Motor neuron (in vitro differentiated cells): ENCODE measurements around the gene KRTAP29-1. TPM values are rescaled to one million over a fixed set of nuclear protein-coding genes. Genes with fewer than 3 reads are reported as not detected.
A peak's percentile ranks its signal among the peaks of the same experiment; 100 is the strongest.

Experiments used
- ATAC-seq, 8 experiments: fragments of 200-7000 bp; cut with Tn5 transposase; replicated peaks in 6 of 8; 2 replicates each; pipeline ENCODE4 v1.8.0; 2021; ENCODE audit warnings: mild to moderate bottlenecking in 8 of 8, moderate library complexity in 8 of 8
- H3K27ac ChIP-seq, 2 donors: fragments of 250-450 bp; sonication (Bioruptor Pico); 2 replicates each; pipeline ENCODE4 v1.9.0; 2021; ENCODE audit warnings: antibody characterized with exemption in 2 of 2, mild to moderate bottlenecking in 2 of 2, moderate library complexity in 1 of 2
- H3K4me1 ChIP-seq, 2 donors: fragments of 250-450 bp; sonication (Bioruptor Pico); replicated peaks in 1 of 2; 2 replicates each; pipeline ENCODE4 v1.6.1; 2021; ENCODE audit warnings: antibody characterized with exemption in 2 of 2, mild to moderate bottlenecking in 2 of 2, moderate library complexity in 1 of 2
- H3K4me3 ChIP-seq, 5 donors: fragments of 250-450 bp; sonication (Bioruptor Pico); 2 replicates each; pipeline ENCODE4 v1.9.0; 2021; ENCODE audit warnings: antibody characterized with exemption in 5 of 5, mild to moderate bottlenecking in 5 of 5, moderate library complexity in 4 of 5
- WGBS, 10 experiments: fragments of 450-650 bp; shearing (Covaris generic); methylation state at CpG; one replicate each; pipeline ENCODE4 v1.0.0; 2022; 5-methylcytosine and 5-hydroxymethylcytosine counted together
- in situ Hi-C, 9 experiments: fragments of 400-800 bp; cut with MboI; loops; one replicate each; pipeline ENCODE4 v1.15.0; 2021; ENCODE audit warnings: low sequenced_read_pairs in 9 of 9, low pct_unique_long_range_greater_than_20kb in 2 of 9; ENCODE audit not compliant: unreplicated experiment in 9 of 9
- total RNA-seq, 8 experiments: library from RNA; unstranded; fragments of 300-600 nt; gene quantifications; 2 replicates each; pipeline versions ENCODE4 v1.2.3 to v1.2.4, GENCODE V29; 2022

The KRTAP29-1 gene
- total RNA-seq, 8 experiments from 2014 or later, result 0.57 TPM; not detected in 7

GRCh38 chr17:41338961-41339485 lies 36.4 kb upstream of the KRTAP29-1 start:
- Histone ChIP-seq H3K4me1 (no peaks in the 10 kb centered on the region), H3K27ac (no peak overlapping the region), H3K4me3 (no peak overlapping the region)
- WGBS, 10 experiments, result 28 to 95% (median 85%) methylated on average over 1 to 5 of the region's 5 CpGs; no CpG with 5 or more reads in 2 of the 10 experiments
- in situ Hi-C loops, result loop anchor here in 1 of 9 experiments (25.0 kb wide), 1 partner anchor 173 kb away; the partner anchor contains the start of genes KRT13 and KRT15
- ATAC-seq, result no peak

GRCh38 chr17:41335747-41336146 lies 33.1 kb upstream of the KRTAP29-1 start:
- ATAC-seq, result no peak
- 82 to 100% (median 96%) methylated on average over 1 of the region's 1 CpG; no CpG with 5 or more reads in 4 of the 10 experiments for WGBS, 10 experiments
- Histone ChIP-seq H3K27ac (no peak overlapping the region), H3K4me1 (no peaks in the 10 kb centered on the region), H3K4me3 (no peak overlapping the region)
- in situ Hi-C loops, result loop anchor here in 1 of 9 experiments (25.0 kb wide), 1 partner anchor 177 kb away; the partner anchor contains the start of genes KRT13 and KRT15

- H3K27ac ChIP-seq, result no peak overlapping the region
- 0 to 100% (median 20%) methylated on average over 1 to 4 of the region's 6 CpGs; no CpG with 5 or more reads in 1 of the 10 experiments for WGBS, 10 experiments
- no peak overlapping the region for H3K4me3 ChIP-seq
- no peaks in the 10 kb centered on the region for H3K4me1 ChIP-seq
- ATAC-seq, result no peak
- in situ Hi-C loops, result loop anchor here in 1 of 9 experiments (25.0 kb wide), 1 partner anchor 178 kb away; the partner anchor contains the start of genes KRT13 and KRT15
These were observed 32.0 kb upstream of the KRTAP29-1 start for GRCh38 chr17:41334385-41335305.

- no peak overlapping the region for H3K4me3 ChIP-seq
- H3K27ac ChIP-seq, result no peak overlapping the region
- in situ Hi-C loops, result loop anchor here in 1 of 9 experiments (25.0 kb wide), 1 partner anchor 178 kb away; the partner anchor contains the start of genes KRT13 and KRT15
- 90 to 100% (median 92%) methylated on average over 1 to 2 of the region's 3 CpGs; no CpG with 5 or more reads in 7 of the 10 experiments for WGBS, 10 experiments
- H3K4me1 ChIP-seq, result no peaks in the 10 kb centered on the region
- ATAC-seq, result no peak
These were observed 31.2 kb upstream of the KRTAP29-1 start for GRCh38 chr17:41333836-41334235.

GRCh38 chr17:41333098-41333497 lies 30.4 kb upstream of the KRTAP29-1 start:
- Histone ChIP-seq H3K4me3 (no peak overlapping the region), H3K27ac (no peak overlapping the region), H3K4me1 (no peaks in the 10 kb centered on the region)
- WGBS, 10 experiments, result 75 to 94% (median 85%) methylated on average over 2 to 3 of the region's 5 CpGs; no CpG with 5 or more reads in 6 of the 10 experiments
- ATAC-seq, result no peak
- in situ Hi-C loops, result loop anchor here in 1 of 9 experiments (25.0 kb wide), 1 partner anchor 179 kb away; the partner anchor contains the start of genes KRT13 and KRT15

GRCh38 chr17:41332239-41332638 lies 29.6 kb upstream of the KRTAP29-1 start:
- Histone ChIP-seq H3K4me1 (no peaks in the 10 kb centered on the region), H3K4me3 (no peak overlapping the region), H3K27ac (no peak overlapping the region)
- WGBS, 10 experiments, result 40 to 100% (median 60%) methylated on average over 1 of the region's 2 CpGs; no CpG with 5 or more reads in 5 of the 10 experiments
- in situ Hi-C loops, result loop anchor here in 1 of 9 experiments (25.0 kb wide), 1 partner anchor 180 kb away; the partner anchor contains the start of genes KRT13 and KRT15
- no peak for ATAC-seq

- 64 to 79% (median 77%) methylated on average over 1 to 5 of the region's 7 CpGs; no CpG with 5 or more reads in 6 of the 10 experiments for WGBS, 10 experiments
- Histone ChIP-seq H3K4me3 (no peak overlapping the region), H3K4me1 (no peaks in the 10 kb centered on the region), H3K27ac (no peak overlapping the region)
- no peak for ATAC-seq
- in situ Hi-C loops, result loop anchor here in 1 of 9 experiments (25.0 kb wide), 1 partner anchor 181 kb away; the partner anchor contains the start of genes KRT13 and KRT15
These were observed 29.0 kb upstream of the KRTAP29-1 start for GRCh38 chr17:41331606-41332005.

- peak; percentile 73 to 96 (median 82) for ATAC-seq
- Histone ChIP-seq H3K4me1 (no peaks in the 10 kb centered on the region), H3K27ac (no peak overlapping the region), H3K4me3 (no peak overlapping the region)
- in situ Hi-C loops, result loop anchor here in 2 of 9 experiments (10.0 to 25.0 kb wide), 3 partner anchors 183 to 425 kb away; partner anchors contain the start of genes KRT13 (in 1 of the 2) and KRT15 (in 1 of the 2)
- 4 to 100% (median 53%) methylated on average over 1 to 7 of the region's 13 CpGs; no CpG with 5 or more reads in 2 of the 10 experiments for WGBS, 10 experiments
These were observed 26.8 kb upstream of the KRTAP29-1 start for GRCh38 chr17:41329279-41329948.

GRCh38 chr17:41328207-41328606 lies 25.6 kb upstream of the KRTAP29-1 start:
- ATAC-seq, result no peak
- 40 to 100% (median 70%) methylated on average over 1 to 2 of the region's 7 CpGs; no CpG with 5 or more reads in 6 of the 10 experiments for WGBS, 10 experiments
- Histone ChIP-seq H3K4me3 (no peak overlapping the region), H3K27ac (no peak overlapping the region), H3K4me1 (no peaks in the 10 kb centered on the region)
- in situ Hi-C loops, result loop anchor here in 2 of 9 experiments (10.0 to 25.0 kb wide), 3 partner anchors 184 to 423 kb away; partner anchors contain the start of genes KRT13 (in 1 of the 2) and KRT15 (in 1 of the 2)

- no peak overlapping the region for H3K4me3 ChIP-seq
- in situ Hi-C loops, result loop anchor here in 2 of 9 experiments (10.0 to 25.0 kb wide), 3 partner anchors 185 to 423 kb away; partner anchors contain the start of genes KRT13 (in 1 of the 2) and KRT15 (in 1 of the 2)
- no peaks in the 10 kb centered on the region for H3K4me1 ChIP-seq
- H3K27ac ChIP-seq, result no peak overlapping the region
- no peak for ATAC-seq
- 90 to 100% (median 96%) methylated on average over 1 to 4 of the region's 8 CpGs; no CpG with 5 or more reads in 6 of the 10 experiments for WGBS, 10 experiments
These were observed 24.9 kb upstream of the KRTAP29-1 start for GRCh38 chr17:41327411-41328120.
